ENCODE data around the gene CAP2. TPM values are rescaled to one million over a fixed set of nuclear protein-coding genes. Genes with fewer than 3 reads are reported as not detected.

Gene CAP2
- total RNA-seq, 4 donors from 2014 or later: 3.2 to 16.2 (median 10.6) TPM

- no peaks in the 10 kb centered on the region for H3K36me3 ChIP-seq
- WGBS, 2 donors: 24 to 51% methylated on average over 2 of the region's 2 CpGs
- intact Hi-C loops (cut with DNase I): no loop called here
These were observed 53.3 kb downstream of the CAP2 start for GRCh38 chr6:17446713-17447112.

GRCh38 chr6:17448165-17448564, 54.8 kb downstream of the CAP2 start:
- TF ChIP-seq CTCF (IDR thresholded peaks at IDR 0.05) (no peak), POLR2A (IDR thresholded peaks at IDR 0.05) (no peak)
- peak; percentile 13 to 20 for DNase-seq
- WGBS, 2 donors: 31 to 33% methylated on average over 1 of the region's 1 CpG
- intact Hi-C loops (cut with DNase I): no loop called here
- no peak overlapping the region for H3K4me3 ChIP-seq (replicated peaks in 1 of 3)
- no peaks in the 10 kb centered on the region for H3K27me3 ChIP-seq
- no peaks in the 10 kb centered on the region for H3K9me3 ChIP-seq
- H3K27ac ChIP-seq: peak overlapping the region; percentile 54 to 66 (median 61)
- H3K4me1 ChIP-seq: peaks cover 14 to 22% of the 10 kb centered on the region in 2 donors
- no peaks in the 10 kb centered on the region for H3K36me3 ChIP-seq

More at GRCh38 chr6:17446713-17447112, 53.3 kb downstream of the CAP2 start:
- Histone ChIP-seq H3K27ac (no peak overlapping the region), H3K4me3 (replicated peaks in 1 of 3) (no peak overlapping the region), H3K9me3 (no peaks in the 10 kb centered on the region), H3K4me1 (peaks cover 18 to 22% of the 10 kb centered on the region in 2 donors), H3K27me3 (no peaks in the 10 kb centered on the region)
- TF ChIP-seq CTCF (IDR thresholded peaks at IDR 0.05) (no peak), POLR2A (IDR thresholded peaks at IDR 0.05) (no peak)
- peak; percentile 9 to 43 for DNase-seq

GRCh38 chr6:17450397-17450796, 57.0 kb downstream of the CAP2 start:
- intact Hi-C loops (cut with DNase I): no loop called here
- Histone ChIP-seq H3K9me3 (no peaks in the 10 kb centered on the region), H3K4me3 (replicated peaks in 1 of 3) (no peak overlapping the region), H3K27me3 (no peaks in the 10 kb centered on the region), H3K36me3 (no peaks in the 10 kb centered on the region), H3K27ac (no peak overlapping the region), H3K4me1 (peaks cover 25 to 35% of the 10 kb centered on the region in 2 donors)
- whole genome bisulfite sequencing, 2 donors: 94 to 96% methylated on average over 1 of the region's 1 CpG
- no peak for TF ChIP-seq POLR2A (IDR thresholded peaks at IDR 0.05)
- no peak for DNase-seq

- Histone ChIP-seq H3K4me3 (replicated peaks in 1 of 3) (no peak overlapping the region), H3K4me1 (peaks cover 25 to 35% of the 10 kb centered on the region in 2 donors), H3K27ac (no peak overlapping the region), H3K36me3 (no peaks in the 10 kb centered on the region), H3K9me3 (no peaks in the 10 kb centered on the region), H3K27me3 (no peaks in the 10 kb centered on the region)
- intact Hi-C loops (cut with DNase I): no loop called here
- no peak for DNase-seq
- TF ChIP-seq CTCF (IDR thresholded peaks at IDR 0.05) (no peak), POLR2A (IDR thresholded peaks at IDR 0.05) (no peak)
- 14 to 22% methylated on average over 5 of the region's 5 CpGs for WGBS, 2 donors
These were observed 57.4 kb downstream of the CAP2 start for GRCh38 chr6:17450832-17451231.

DNA sequence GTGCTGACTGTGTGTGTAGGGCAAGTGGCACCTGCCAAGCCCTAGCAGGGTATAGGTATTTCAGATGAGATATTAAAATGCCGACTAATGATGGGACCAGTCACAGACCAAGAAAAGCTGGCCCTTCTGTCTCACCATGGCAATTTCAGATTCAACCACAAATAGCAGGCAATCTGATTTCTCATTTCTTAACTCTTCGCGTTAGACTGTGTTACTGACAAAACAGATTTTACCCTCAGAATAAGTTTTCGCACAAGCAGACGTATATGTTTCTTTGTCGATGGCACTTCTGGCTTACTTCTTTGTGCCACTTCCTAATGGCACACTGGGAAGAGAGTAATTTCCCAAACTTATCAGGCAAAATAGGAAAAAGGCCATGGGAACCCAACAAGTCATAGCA, 58.7 kb downstream of the CAP2 start:
- H3K27ac ChIP-seq: no peak overlapping the region
- no peak for TF ChIP-seq POLR2A (IDR thresholded peaks at IDR 0.05)
- TF ChIP-seq CTCF (IDR thresholded peaks at IDR 0.05): no peak
- H3K9me3 ChIP-seq: no peaks in the 10 kb centered on the region
- H3K27me3 ChIP-seq: no peaks in the 10 kb centered on the region
- DNase-seq: no peak
- peaks cover 20 to 31% of the 10 kb centered on the region in 2 donors for H3K4me1 ChIP-seq
- H3K36me3 ChIP-seq: no peaks in the 10 kb centered on the region
- intact Hi-C loops (cut with DNase I): no loop called here
- WGBS, 2 donors: 97 to 98% methylated on average over 6 of the region's 6 CpGs
- H3K4me3 ChIP-seq (replicated peaks in 1 of 3): no peak overlapping the region

All from thyroid gland (tissue), 4 donors.